DND-41 (cell line): ENCODE data around the gene WASL.
A peak's percentile ranks its signal among the peaks of the same experiment; 100 is the strongest.

ENCODE experiments used
- ATAC-seq: fragments of 200-7000 bp; cut with Tn5 transposase; 3 replicates; pipeline ENCODE4 v1.9.1; 2021; ENCODE audit warnings: low read depth; ENCODE audit not compliant: insufficient read depth
- DNase-seq: peaks from one replicate; pipeline ENCODE4 v3.0.0-alpha.2; 2020
- H2AFZ ChIP-seq: 2 replicates; pipeline ENCODE4 v1.6.0; 2012; ENCODE audit warnings: low read depth, low read length
- H3K27ac ChIP-seq: 2 replicates; pipeline ENCODE4 v1.5.1; 2012; ENCODE audit warnings: low read length, inconsistent platforms
- H3K27me3 ChIP-seq: fragments of 200-600 bp; sonication (generic); 2 replicates; pipeline ENCODE4 v1.6.0; 2012; ENCODE audit warnings: low read length, mild to moderate bottlenecking, inconsistent platforms; ENCODE audit not compliant: insufficient read depth, poor library complexity
- H3K36me3 ChIP-seq: 2 replicates; pipeline ENCODE4 v1.5.1; 2012; ENCODE audit warnings: low read length, inconsistent platforms; ENCODE audit not compliant: insufficient read depth
- H3K4me1 ChIP-seq: 2 replicates; pipeline ENCODE4 v1.5.1; 2012; ENCODE audit warnings: mild to moderate bottlenecking, low read length; ENCODE audit not compliant: insufficient read depth
- H3K4me2 ChIP-seq: 2 replicates; pipeline ENCODE4 v1.6.0; 2012; ENCODE audit warnings: mild to moderate bottlenecking, moderate library complexity, low read length, inconsistent platforms; ENCODE audit not compliant: insufficient read depth
- H3K4me3 ChIP-seq, 2 experiments: fragments of 200-600 bp in 1 of 2; shearing (Covaris generic) in 1 of 2; 2 replicates each; pipeline ENCODE4 v1.5.1; 2012 to 2016; ENCODE audit warnings: inconsistent platforms in 2 of 2, low read length in 2 of 2, mild to moderate bottlenecking in 2 of 2, low read depth in 1 of 2, moderate library complexity in 1 of 2
- H3K79me2 ChIP-seq: 2 replicates; pipeline ENCODE4 v1.6.0; 2012; ENCODE audit warnings: low read length, inconsistent platforms; ENCODE audit not compliant: insufficient read depth
- H3K9ac ChIP-seq: 2 replicates; pipeline ENCODE4 v1.6.0; 2012; ENCODE audit warnings: low read depth, mild to moderate bottlenecking, inconsistent platforms, low read length, moderate library complexity
- H3K9me3 ChIP-seq: 2 replicates; pipeline ENCODE4 v1.5.1; 2012; ENCODE audit warnings: low read length, moderate library complexity, mild to moderate bottlenecking, inconsistent platforms; ENCODE audit not compliant: insufficient read depth, severe bottlenecking
- H4K20me1 ChIP-seq: 2 replicates; pipeline ENCODE4 v1.6.0; 2012; ENCODE audit warnings: low read length; ENCODE audit not compliant: insufficient read depth
- EZH2 ChIP-seq: IDR thresholded peaks from 3 replicates; pipeline ENCODE4 v1.6.1; 2012; ENCODE audit warnings: borderline replicate concordance, low read depth, mild to moderate bottlenecking, moderate library complexity, low read length, inconsistent platforms; ENCODE audit not compliant: severe bottlenecking
- TF ChIP-seq, protein P1 (sequence below): IDR thresholded peaks from 2 replicates; pipeline ENCODE4 v1.5.1; 2012; ENCODE audit warnings: borderline replicate concordance, low read length, moderate library complexity, mild to moderate bottlenecking; ENCODE audit not compliant: poor library complexity, severe bottlenecking; ENCODE audit errors: extremely low read depth

Gene WASL

GRCh38 chr7:123712619-123713018 is 36.2 kb downstream of the WASL start:
- no peaks in the 10 kb centered on the region for H3K27me3 ChIP-seq
- no peak overlapping the region for H2AFZ ChIP-seq
- H3K4me1 ChIP-seq: peaks cover 70% of the 10 kb centered on the region
- peaks cover 26% of the 10 kb centered on the region; the same call in 1 of the 2 replicates for H4K20me1 ChIP-seq
- no peak overlapping the region for H3K9ac ChIP-seq
- H3K36me3 ChIP-seq: peaks cover 28% of the 10 kb centered on the region
- H3K4me2 ChIP-seq: 0 out of 2 replicates have a peak overlapping the region, but pooled peaks have one; percentile 41
- no peak for DNase-seq
- H3K79me2 ChIP-seq: peaks cover 79% of the 10 kb centered on the region
- no peak overlapping the region for H3K4me3 ChIP-seq
- peak overlapping the region; percentile 59; the same call in 1 of the 2 replicates for H3K27ac ChIP-seq
- TF ChIP-seq EZH2: no peak
- TF ChIP-seq, protein P1, sequence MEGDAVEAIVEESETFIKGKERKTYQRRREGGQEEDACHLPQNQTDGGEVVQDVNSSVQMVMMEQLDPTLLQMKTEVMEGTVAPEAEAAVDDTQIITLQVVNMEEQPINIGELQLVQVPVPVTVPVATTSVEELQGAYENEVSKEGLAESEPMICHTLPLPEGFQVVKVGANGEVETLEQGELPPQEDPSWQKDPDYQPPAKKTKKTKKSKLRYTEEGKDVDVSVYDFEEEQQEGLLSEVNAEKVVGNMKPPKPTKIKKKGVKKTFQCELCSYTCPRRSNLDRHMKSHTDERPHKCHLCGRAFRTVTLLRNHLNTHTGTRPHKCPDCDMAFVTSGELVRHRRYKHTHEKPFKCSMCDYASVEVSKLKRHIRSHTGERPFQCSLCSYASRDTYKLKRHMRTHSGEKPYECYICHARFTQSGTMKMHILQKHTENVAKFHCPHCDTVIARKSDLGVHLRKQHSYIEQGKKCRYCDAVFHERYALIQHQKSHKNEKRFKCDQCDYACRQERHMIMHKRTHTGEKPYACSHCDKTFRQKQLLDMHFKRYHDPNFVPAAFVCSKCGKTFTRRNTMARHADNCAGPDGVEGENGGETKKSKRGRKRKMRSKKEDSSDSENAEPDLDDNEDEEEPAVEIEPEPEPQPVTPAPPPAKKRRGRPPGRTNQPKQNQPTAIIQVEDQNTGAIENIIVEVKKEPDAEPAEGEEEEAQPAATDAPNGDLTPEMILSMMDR: no peak
- no peaks in the 10 kb centered on the region for H3K9me3 ChIP-seq
- peak; percentile 50 for ATAC-seq

DNA sequence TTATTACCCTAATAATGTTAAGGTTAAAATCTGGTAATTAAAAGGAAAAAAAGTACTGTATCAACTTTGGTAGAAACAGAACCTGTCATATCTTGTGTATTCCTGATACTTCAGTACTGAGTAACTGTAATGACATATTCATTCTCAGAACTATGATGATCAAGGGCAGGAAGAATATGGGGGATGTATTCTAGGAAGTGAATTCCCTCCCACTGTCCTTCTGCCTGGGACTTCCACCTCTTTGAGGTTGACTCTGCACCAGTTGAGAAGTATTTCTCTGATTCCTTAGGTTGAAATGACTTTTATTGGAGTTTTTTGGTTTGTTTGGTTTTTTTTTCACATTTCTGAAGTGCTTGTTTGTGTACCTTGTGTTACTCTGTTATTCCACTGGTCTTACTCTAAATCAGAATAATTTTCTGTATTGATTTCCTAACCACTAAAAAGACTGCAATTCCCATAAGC is 36.9 kb downstream of the WASL start:
- H3K36me3 ChIP-seq: peaks cover 32% of the 10 kb centered on the region
- peaks cover 72% of the 10 kb centered on the region for H3K79me2 ChIP-seq
- DNase-seq (peak; percentile 36), ATAC-seq (peak; percentile 73)
- TF ChIP-seq EZH2: no peak
- TF ChIP-seq, protein P1: no peak
- H3K9ac ChIP-seq: no peak overlapping the region
- peak overlapping the region; percentile 41; the same call in 1 of the 2 replicates for H3K4me2 ChIP-seq
- peaks cover 62% of the 10 kb centered on the region for H3K4me1 ChIP-seq
- no peak overlapping the region for H3K4me3 ChIP-seq
- no peaks in the 10 kb centered on the region for H3K27me3 ChIP-seq
- peaks cover 22% of the 10 kb centered on the region; the same call in 1 of the 2 replicates for H4K20me1 ChIP-seq
- H3K27ac ChIP-seq: peak overlapping the region; percentile 59
- H2AFZ ChIP-seq: no peak overlapping the region
- no peaks in the 10 kb centered on the region for H3K9me3 ChIP-seq

DNA sequence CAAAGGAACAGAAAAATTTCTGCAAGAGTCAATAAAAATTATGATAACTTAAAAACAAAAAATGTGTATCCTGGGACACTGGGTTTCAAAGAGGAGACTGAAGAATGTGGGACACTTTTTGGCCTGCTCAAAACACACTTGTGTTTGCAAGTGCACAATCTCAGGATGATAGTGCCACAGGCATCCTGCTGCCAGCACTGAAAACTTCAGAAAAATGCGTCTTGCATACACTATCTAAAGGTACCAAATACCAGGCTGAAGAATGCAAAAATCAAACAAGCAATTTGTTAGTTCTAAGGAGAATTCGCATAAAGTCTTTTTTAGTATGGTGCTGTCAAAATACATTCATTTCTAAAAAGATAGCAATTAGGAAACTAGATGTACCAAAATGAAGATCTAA is 38.1 kb downstream of the WASL start:
- peaks cover 22% of the 10 kb centered on the region; the same call in 1 of the 2 replicates for H4K20me1 ChIP-seq
- no peaks in the 10 kb centered on the region for H3K27me3 ChIP-seq
- no peaks in the 10 kb centered on the region for H3K9me3 ChIP-seq
- H3K79me2 ChIP-seq: peaks cover 60% of the 10 kb centered on the region
- DNase-seq: no peak
- peaks cover 43% of the 10 kb centered on the region for H3K36me3 ChIP-seq
- ATAC-seq: no peak
- no peak overlapping the region for H3K9ac ChIP-seq
- no peak overlapping the region for H2AFZ ChIP-seq
- peak overlapping the region; percentile 42; the same call in 1 of the 2 replicates for H3K27ac ChIP-seq
- peaks cover 51% of the 10 kb centered on the region for H3K4me1 ChIP-seq
- no peak overlapping the region for H3K4me2 ChIP-seq
- no peak overlapping the region for H3K4me3 ChIP-seq
- TF ChIP-seq, protein P1: no peak
- TF ChIP-seq EZH2: no peak
